ENCODE measurements around the gene ARHGAP20.

GRCh38 chr11:110736171-110736553 is 23.9 kb upstream of the ARHGAP20 start:
- no peak for TF ChIP-seq EZH2 (IDR thresholded peaks at IDR 0.05; ENCODE audit: insufficient read depth, poor library complexity, severe bottlenecking)
- TF ChIP-seq EZH2phosphoT487 (IDR thresholded peaks at IDR 0.05; ENCODE audit: insufficient read depth, low read depth), result no peak

All from GM23248 (cell line).